ENCODE measurements around the gene ATP2B1.
"Not testable (repeated sequence)": the region's sequence is repeated elsewhere in the genome, so short reads cannot be mapped to it uniquely, and the experiment has no call there.

Gene ATP2B1

DNA sequence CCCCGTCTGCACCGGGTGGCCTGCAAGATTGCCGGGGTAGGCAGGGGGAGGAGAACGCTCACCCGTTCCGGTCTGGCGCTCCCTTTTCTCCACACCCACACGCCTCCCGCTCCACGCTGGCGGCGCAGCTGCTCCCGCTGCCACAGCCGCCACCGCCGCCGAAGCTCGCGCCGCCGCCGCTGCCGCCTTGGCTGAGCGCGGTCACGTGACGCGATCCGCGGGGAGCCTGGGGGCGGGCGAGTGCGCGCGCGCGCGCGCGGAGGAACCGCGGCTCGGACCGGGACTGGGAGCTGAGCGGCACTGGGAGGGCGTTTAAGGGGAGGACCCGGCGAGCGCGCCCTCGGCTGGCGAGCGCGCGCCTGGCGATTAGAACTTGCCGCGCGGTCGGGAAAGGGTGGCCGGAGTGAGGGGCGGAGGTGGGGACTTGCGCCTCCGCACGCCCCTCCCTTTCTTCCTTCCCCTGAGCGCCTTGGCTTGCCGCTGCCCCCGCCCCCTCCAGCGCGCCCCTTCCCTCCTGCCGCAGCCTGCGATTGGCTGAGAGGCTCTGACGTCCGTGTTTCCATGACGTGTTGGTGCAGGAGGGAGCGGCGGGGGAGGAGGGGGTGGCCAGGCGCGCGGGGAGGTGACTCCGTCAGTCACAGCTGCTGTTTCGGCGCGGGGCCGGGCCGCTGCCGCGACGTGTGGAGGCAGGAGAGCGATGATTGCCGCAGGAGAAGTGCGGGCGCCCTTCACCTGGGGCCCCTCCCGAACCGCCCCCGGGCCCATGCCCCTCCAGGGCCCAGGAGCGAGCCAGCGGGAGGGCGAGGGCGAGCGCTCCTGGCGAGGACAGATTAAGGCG is 738 bp upstream of the ATP2B1 start:
- Mint-ChIP-seq H3K36me3 (ENCODE audit: insufficient read depth) (peaks cover 30% of the 10 kb centered on the region), H3K9me3 (no peaks in the 10 kb centered on the region), H3K27ac (ENCODE audit: low read depth) (peak overlapping the region; percentile 98), H3K27me3 (no peaks in the 10 kb centered on the region), H3K4me3 (peak overlapping the region; percentile 93), H3K4me1 (peaks cover 40% of the 10 kb centered on the region)
- peak; percentile 94 to 96 for DNase-seq (ENCODE audit: low spot score in 2 of 2)
- ATAC-seq (replicated peaks; ENCODE audit: extremely low read depth, poor library complexity, severe bottlenecking) = peak; percentile 72

DNA sequence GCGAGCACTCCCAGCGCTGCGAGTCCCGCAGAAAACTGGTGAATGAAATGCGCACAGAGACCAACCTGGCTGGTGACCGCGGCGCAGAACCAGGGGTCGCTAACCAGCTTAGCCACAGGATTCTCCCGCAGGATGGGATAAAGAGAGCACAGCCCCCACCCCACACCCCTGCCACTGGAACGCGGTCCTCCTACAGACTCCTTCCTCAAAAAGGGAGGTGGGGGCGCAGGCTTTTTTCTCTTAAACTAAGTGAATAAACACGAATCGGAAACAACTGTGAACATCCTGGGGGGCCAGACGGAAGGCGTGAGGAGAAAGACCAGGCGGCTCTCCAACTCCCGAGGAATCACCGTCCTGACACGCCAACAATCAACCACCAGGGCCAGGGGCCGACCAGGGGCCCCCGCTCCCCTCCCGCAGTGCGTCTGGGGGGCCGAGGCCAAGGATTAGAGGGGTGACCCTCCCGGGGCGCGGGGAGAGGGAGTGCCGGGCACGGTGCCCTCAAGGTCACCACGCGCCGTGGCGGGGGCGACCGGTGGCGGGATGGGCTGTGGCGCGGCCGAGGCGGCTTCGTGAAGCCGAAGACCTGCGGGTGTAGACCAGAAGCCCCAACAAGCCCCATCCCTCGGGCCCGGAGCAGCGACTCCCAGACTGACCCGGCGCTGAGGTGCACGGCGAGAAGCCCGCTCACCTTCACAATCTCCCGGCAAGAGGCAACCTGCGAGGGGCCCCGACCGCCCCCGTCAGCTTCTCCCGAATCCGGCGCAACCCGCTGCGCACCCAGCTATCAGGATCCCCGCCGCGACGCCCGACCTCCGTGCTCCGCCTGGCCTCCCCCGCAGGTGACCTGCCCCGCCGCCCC is 704 bp downstream of the ATP2B1 start:
- no peaks in the 10 kb centered on the region for H3K9me3 Mint-ChIP-seq
- peak overlapping the region; percentile 98 for H3K27ac Mint-ChIP-seq (ENCODE audit: low read depth)
- ATAC-seq (replicated peaks; ENCODE audit: extremely low read depth, poor library complexity, severe bottlenecking) = no peak
- no peaks in the 10 kb centered on the region for H3K27me3 Mint-ChIP-seq
- H3K36me3 Mint-ChIP-seq (ENCODE audit: insufficient read depth) = peaks cover 33% of the 10 kb centered on the region
- DNase-seq (ENCODE audit: low spot score in 2 of 2) = peak; percentile 31 to 40
- peaks cover 48% of the 10 kb centered on the region for H3K4me1 Mint-ChIP-seq
- peak overlapping the region; percentile 93 for H3K4me3 Mint-ChIP-seq

DNA sequence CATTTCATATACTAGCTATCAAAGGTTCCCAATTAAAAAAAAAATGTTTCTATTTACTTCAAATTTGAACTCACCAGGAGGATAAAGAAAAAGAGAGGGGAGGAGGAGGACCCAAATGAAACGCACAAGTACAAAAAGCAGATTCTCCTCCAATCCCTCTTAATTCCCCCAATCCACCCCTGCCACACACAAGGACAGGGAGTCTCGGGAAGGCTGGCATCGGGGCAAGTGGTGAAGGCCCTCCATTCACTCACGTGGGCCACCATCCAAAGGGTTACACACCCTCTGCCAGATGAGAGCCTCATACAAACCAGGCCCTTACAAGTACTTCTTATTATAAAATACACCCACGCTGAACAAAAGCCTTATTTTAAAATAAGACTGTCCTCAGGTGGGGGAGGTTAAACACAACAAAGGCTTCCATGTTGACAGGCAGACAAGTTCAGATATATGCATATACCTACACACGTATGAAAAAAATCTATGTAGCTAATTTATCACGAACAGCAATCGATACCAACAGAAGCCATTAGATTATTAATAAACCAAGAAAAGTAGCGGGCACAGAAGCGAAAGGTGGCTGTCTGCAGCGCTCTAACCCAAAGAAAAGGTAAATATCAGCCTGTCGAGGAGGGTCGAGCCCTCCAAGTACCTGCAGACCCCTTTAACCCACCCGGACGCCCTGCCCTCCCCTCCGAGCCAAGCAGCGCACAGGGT is 1.5 kb downstream of the ATP2B1 start:
- ATAC-seq (replicated peaks; ENCODE audit: extremely low read depth, poor library complexity, severe bottlenecking) (no peak), DNase-seq (ENCODE audit: low spot score in 2 of 2) (no peak)
- peak overlapping the region; percentile 98 for H3K27ac Mint-ChIP-seq (ENCODE audit: low read depth)
- H3K4me3 Mint-ChIP-seq = peak overlapping the region; percentile 93
- no peaks in the 10 kb centered on the region for H3K27me3 Mint-ChIP-seq
- no peaks in the 10 kb centered on the region for H3K9me3 Mint-ChIP-seq
- peaks cover 33% of the 10 kb centered on the region for H3K36me3 Mint-ChIP-seq (ENCODE audit: insufficient read depth)
- peaks cover 48% of the 10 kb centered on the region for H3K4me1 Mint-ChIP-seq

DNA sequence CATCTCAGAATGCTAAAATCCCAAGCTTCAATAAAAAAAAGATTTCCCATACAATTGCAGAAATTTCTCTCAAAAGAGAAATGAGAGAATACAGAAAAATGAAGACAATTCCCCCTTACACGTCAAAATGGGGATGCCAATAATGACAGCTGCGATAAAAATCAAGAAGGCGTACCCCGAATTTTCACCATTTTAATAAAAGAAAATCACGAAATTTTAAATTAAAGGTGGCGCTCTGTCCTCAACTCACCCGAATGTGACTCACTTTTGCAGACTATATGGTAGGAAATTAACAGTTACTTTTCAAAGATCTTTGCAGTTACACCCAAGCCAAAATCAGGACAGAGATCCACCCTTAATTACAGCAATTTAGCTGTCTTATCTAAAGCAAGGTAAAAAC is 2.1 kb downstream of the ATP2B1 start:
- peaks cover 34% of the 10 kb centered on the region for H3K36me3 Mint-ChIP-seq (ENCODE audit: insufficient read depth)
- H3K27me3 Mint-ChIP-seq = no peaks in the 10 kb centered on the region
- peak overlapping the region; percentile 98 for H3K27ac Mint-ChIP-seq (ENCODE audit: low read depth)
- peaks cover 49% of the 10 kb centered on the region for H3K4me1 Mint-ChIP-seq
- DNase-seq (ENCODE audit: low spot score in 2 of 2) = no peak
- peak overlapping the region; percentile 93 for H3K4me3 Mint-ChIP-seq
- no peak for ATAC-seq (replicated peaks; ENCODE audit: extremely low read depth, poor library complexity, severe bottlenecking)
- no peaks in the 10 kb centered on the region for H3K9me3 Mint-ChIP-seq

DNA sequence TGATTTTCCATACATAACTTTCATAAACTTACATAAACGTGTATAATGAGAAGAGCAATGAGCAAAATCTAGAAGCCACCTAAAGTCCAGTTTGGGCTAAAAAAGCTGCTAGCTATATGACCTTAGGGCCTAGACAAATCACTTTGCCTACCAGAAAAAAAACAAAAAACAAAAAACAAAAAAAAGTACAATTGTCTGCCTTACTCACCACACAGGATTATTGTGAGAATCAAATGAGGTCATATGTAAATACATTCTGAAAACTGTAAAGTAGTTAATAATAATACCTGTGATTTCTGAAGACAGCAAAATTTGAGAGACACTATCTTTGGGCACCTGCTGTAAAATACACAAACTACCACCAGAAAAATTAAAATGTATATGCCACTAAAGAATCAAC is 4.2 kb downstream of the ATP2B1 start:
- DNase-seq (ENCODE audit: low spot score in 2 of 2) = no peak
- Mint-ChIP-seq H3K36me3 (ENCODE audit: insufficient read depth) (peaks cover 20% of the 10 kb centered on the region), H3K4me3 (no peak overlapping the region), H3K27ac (ENCODE audit: low read depth) (no peak overlapping the region), H3K4me1 (peaks cover 55% of the 10 kb centered on the region), H3K27me3 (no peaks in the 10 kb centered on the region), H3K9me3 (no peaks in the 10 kb centered on the region)
- no peak for ATAC-seq (replicated peaks; ENCODE audit: extremely low read depth, poor library complexity, severe bottlenecking)

DNA sequence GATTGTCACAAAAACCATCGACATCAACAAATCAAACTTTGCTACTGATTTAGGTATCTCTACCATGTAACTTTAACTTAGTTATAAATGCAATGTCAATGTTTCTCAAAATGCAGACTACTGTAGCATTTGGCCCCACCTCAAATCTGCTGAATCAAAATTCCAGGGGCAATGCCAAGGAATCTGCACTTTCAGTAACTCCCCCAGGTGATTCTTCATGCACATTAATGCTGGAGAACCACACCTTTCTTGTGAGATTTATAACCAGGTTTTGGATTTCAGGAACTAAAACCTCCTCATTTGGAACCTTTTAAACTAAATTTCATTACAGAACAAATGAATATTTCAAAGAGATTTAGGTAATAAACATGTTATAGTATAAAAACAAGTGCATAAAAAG is 4.9 kb downstream of the ATP2B1 start:
- no peak for DNase-seq (ENCODE audit: low spot score in 2 of 2)
- H3K27ac Mint-ChIP-seq (ENCODE audit: low read depth) = no peak overlapping the region
- H3K4me3 Mint-ChIP-seq = no peak overlapping the region
- ATAC-seq (replicated peaks; ENCODE audit: extremely low read depth, poor library complexity, severe bottlenecking) = no peak
- peaks cover 60% of the 10 kb centered on the region for H3K4me1 Mint-ChIP-seq
- no peaks in the 10 kb centered on the region for H3K9me3 Mint-ChIP-seq
- H3K36me3 Mint-ChIP-seq (ENCODE audit: insufficient read depth) = peaks cover 16% of the 10 kb centered on the region
- no peaks in the 10 kb centered on the region for H3K27me3 Mint-ChIP-seq

DNA sequence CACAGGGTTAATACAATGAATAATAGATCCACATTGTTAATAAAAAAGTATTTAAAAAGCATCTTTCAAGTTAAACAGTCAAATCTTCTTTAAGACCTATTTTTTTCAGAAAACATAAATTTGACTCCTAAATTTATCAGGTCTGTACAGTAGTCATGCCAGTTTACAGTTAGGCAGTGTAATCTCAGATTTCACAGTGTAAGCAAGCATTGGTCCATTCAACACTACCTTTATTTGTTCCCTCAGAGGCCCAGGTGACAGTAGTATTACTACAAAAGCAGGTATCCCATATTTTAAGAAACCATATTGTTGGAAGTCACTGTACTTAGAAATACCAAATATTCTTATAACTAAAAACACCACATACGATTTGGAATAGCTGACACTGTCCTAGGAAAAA is 6.1 kb downstream of the ATP2B1 start:
- DNase-seq (ENCODE audit: low spot score in 2 of 2) = no peak
- Mint-ChIP-seq H3K27ac (ENCODE audit: low read depth) (no peak overlapping the region), H3K9me3 (no peaks in the 10 kb centered on the region), H3K27me3 (no peaks in the 10 kb centered on the region), H3K4me1 (peaks cover 68% of the 10 kb centered on the region), H3K4me3 (no peak overlapping the region), H3K36me3 (ENCODE audit: insufficient read depth) (peaks cover 17% of the 10 kb centered on the region)
- no peak for ATAC-seq (replicated peaks; ENCODE audit: extremely low read depth, poor library complexity, severe bottlenecking)

DNA sequence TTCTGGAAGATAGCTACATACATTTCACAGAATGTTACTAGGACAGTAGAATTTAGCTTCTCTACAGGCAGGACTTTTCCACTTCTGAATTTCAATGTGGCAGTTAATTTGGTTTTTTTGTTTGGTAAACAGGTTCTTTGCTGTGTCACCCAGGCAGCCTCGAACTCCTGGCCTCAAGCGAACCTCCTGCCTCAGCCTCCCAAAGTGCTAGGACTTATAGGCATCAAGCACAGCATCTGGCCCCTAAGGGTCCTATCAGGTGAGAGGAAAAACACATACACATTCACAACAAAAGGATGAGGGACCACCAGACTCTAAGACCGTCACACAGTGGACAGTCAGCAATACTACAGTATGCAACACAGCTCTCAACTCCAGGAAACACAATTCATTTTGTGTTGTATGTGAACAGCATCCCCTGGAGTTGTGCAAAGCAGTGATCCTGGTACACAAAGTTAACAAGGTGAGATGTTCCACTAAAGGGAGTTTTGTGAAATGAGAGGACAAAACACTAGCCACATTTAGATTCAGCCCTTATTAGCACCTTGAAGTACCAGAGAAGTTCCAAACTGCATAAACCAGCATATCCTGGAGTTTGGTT is 6.9 kb downstream of the ATP2B1 start:
- peaks cover 10% of the 10 kb centered on the region for H3K36me3 Mint-ChIP-seq (ENCODE audit: insufficient read depth)
- peak overlapping the region; percentile 72 for H3K27ac Mint-ChIP-seq (ENCODE audit: low read depth)
- peaks cover 68% of the 10 kb centered on the region for H3K4me1 Mint-ChIP-seq
- DNase-seq (ENCODE audit: low spot score in 2 of 2) (no peak), ATAC-seq (replicated peaks; ENCODE audit: extremely low read depth, poor library complexity, severe bottlenecking) (no peak)
- no peaks in the 10 kb centered on the region for H3K27me3 Mint-ChIP-seq
- H3K9me3 Mint-ChIP-seq = no peaks in the 10 kb centered on the region
- no peak overlapping the region for H3K4me3 Mint-ChIP-seq

DNA sequence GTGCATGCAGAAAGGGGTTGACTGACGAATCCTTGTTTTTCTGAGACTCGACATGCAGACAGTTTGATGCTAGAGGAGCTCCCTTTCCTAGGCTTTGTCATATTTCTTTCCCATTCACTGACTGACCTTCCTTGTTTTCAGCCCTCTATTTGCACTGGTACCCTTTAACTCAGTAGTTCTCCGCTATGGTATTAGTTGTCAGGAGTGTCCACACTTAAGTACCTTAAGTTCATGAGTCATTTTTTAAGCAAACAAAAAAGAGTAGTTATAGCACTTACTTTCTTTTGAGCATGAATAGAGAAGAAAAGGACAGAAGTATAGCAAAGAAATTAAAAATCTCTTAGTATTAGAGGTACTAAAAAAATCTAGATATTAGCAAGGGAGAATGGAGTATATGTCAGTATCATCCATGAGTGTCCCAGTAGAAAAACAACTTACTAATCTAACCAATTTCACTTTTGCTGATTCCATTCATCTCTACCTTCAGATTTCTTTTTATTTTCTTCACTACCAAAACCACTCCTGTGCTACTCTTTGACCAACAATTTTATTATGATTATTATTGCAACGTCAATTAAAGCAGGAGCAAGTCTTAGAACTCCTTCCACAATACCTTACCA is 8.3 kb downstream of the ATP2B1 start:
- H3K9me3 Mint-ChIP-seq = no peaks in the 10 kb centered on the region
- DNase-seq (ENCODE audit: low spot score in 2 of 2) = no peak
- no peak for ATAC-seq (replicated peaks; ENCODE audit: extremely low read depth, poor library complexity, severe bottlenecking)

DNA sequence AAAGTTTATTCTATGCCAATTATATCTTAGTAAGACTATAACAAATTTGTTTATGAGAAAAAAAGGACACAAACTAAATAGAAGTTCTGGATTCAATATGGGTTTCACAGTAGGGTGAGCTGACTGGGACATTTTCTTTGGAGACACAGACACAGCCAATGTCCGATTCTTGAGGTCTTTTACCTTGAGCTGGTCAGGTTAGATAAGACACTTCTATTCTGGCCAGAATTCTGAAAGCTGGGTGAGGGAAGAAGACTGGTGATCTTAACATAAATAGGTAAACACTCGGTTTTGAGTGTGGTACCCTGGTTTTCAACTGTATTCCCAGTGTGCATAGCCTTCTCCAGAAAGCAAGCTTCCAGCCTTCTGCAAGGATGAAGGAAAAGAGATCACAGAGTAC is 10.0 kb downstream of the ATP2B1 start:
- no peaks in the 10 kb centered on the region for H3K27me3 Mint-ChIP-seq
- H3K27ac Mint-ChIP-seq (ENCODE audit: low read depth) = no peak overlapping the region
- H3K4me3 Mint-ChIP-seq = no peak overlapping the region
- ATAC-seq (replicated peaks; ENCODE audit: extremely low read depth, poor library complexity, severe bottlenecking) (no peak), DNase-seq (ENCODE audit: low spot score in 2 of 2) (no peak)
- peaks cover 75% of the 10 kb centered on the region for H3K4me1 Mint-ChIP-seq
- H3K9me3 Mint-ChIP-seq = no peaks in the 10 kb centered on the region
- H3K36me3 Mint-ChIP-seq (ENCODE audit: insufficient read depth) = peaks cover 9% of the 10 kb centered on the region

More for the DNA sequence above, 8.3 kb downstream of the ATP2B1 start:
- Mint-ChIP-seq H3K36me3 (ENCODE audit: insufficient read depth) (peaks cover 10% of the 10 kb centered on the region), H3K4me3 (no peak overlapping the region), H3K4me1 (peaks cover 67% of the 10 kb centered on the region), H3K27ac (ENCODE audit: low read depth) (peak overlapping the region; percentile 13), H3K27me3 (no peaks in the 10 kb centered on the region)

DNA sequence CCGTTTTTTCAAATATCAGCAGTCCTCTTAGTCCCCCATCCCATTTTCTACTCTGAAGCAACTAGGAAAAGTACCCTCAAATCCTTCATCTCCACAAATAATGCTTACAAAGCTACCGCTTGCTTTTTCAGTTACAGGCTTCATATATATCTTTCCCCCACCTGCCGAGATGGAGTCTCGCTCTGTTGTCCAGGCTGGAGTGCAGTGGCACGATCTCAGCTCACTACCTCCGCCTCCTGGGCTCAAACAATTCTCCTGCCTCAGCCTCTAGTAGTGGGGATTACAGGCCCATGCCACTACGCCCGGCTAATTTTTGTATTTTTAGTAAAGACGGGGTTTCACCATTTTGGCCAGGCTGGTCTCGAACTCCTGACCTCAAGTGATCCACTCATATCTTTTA is 10.9 kb downstream of the ATP2B1 start:
- peak overlapping the region; percentile 14 for H3K4me3 Mint-ChIP-seq
- H3K27me3 Mint-ChIP-seq; DNase-seq (ENCODE audit: low spot score in 2 of 2); H3K36me3 Mint-ChIP-seq (ENCODE audit: insufficient read depth); H3K9me3 Mint-ChIP-seq; H3K27ac Mint-ChIP-seq (ENCODE audit: low read depth); ATAC-seq (replicated peaks; ENCODE audit: extremely low read depth, poor library complexity, severe bottlenecking): not testable (repeated sequence)
- peaks cover 78% of the 10 kb centered on the region for H3K4me1 Mint-ChIP-seq

DNA sequence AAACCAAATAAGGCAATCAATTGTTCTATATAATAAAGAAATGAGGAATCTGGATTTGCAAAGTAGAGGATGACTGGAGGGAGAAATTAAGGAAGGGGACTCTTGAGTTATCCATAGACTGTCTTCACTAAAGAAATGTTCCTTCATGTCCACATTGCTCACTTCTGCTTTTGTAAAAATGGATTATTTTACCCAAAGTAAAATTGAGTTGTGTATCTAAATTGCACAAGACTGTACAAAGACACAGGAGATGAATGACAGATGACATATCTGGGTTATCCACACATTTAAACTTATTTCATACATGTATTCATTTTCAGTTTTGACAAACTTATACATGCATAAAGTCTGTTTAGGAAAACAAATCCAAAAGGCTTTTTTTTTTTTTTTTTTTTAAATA is 11.3 kb downstream of the ATP2B1 start:
- H3K4me3 Mint-ChIP-seq = no peak overlapping the region
- H3K27me3 Mint-ChIP-seq = no peaks in the 10 kb centered on the region
- DNase-seq (ENCODE audit: low spot score in 2 of 2) (no peak), ATAC-seq (replicated peaks; ENCODE audit: extremely low read depth, poor library complexity, severe bottlenecking) (no peak)
- no peaks in the 10 kb centered on the region for H3K9me3 Mint-ChIP-seq
- H3K27ac Mint-ChIP-seq (ENCODE audit: low read depth) = no peak overlapping the region
- H3K4me1 Mint-ChIP-seq = peaks cover 78% of the 10 kb centered on the region
- H3K36me3 Mint-ChIP-seq (ENCODE audit: insufficient read depth) = peaks cover 9% of the 10 kb centered on the region
